Calu3 (cell line): ENCODE data around the gene SORCS3. TPM values are rescaled to one million over a fixed set of nuclear protein-coding genes. Genes with fewer than 3 reads are reported as not detected.

ENCODE experiments used
- BruUV-seq: library from RNA; stranded (reverse); fragments of 400-500 nt; replicated peaks from 2 replicates; lab custom pipeline; 2021; lab: Mats Ljungman, UMichigan
- CTCF ChIA-PET: fragments of 300-600 bp; sonication (Branson Sonifier 250); formaldehyde crosslinking; loops from one replicate; lab custom pipeline; 2022; ENCODE audit warnings: antibody characterized with exemption; lab: Charles Lee
- DNase-seq: peaks from one replicate; pipeline ENCODE4 v3.0.0; 2022
- H3K27ac Mint-ChIP-seq: one replicate; pipeline ENCODE4 v1.8.0; 2022; ENCODE audit warnings: mixed read lengths; ENCODE audit not compliant: unreplicated experiment
- H3K27me3 Mint-ChIP-seq: one replicate; pipeline ENCODE4 v1.8.0; 2022; ENCODE audit warnings: mixed read lengths; ENCODE audit not compliant: unreplicated experiment
- H3K36me3 Mint-ChIP-seq: one replicate; pipeline ENCODE4 v1.8.0; 2022; ENCODE audit warnings: mild to moderate bottlenecking, moderate library complexity, mixed read lengths; ENCODE audit not compliant: insufficient read depth, unreplicated experiment
- H3K4me1 Mint-ChIP-seq: one replicate; pipeline ENCODE4 v1.8.0; 2022; ENCODE audit warnings: mild to moderate bottlenecking, low read depth, mixed read lengths; ENCODE audit not compliant: unreplicated experiment
- H3K4me3 Mint-ChIP-seq: one replicate; pipeline ENCODE4 v1.8.0; 2022; ENCODE audit warnings: mild to moderate bottlenecking, low read depth, moderate library complexity, mixed read lengths; ENCODE audit not compliant: unreplicated experiment
- H3K9me3 Mint-ChIP-seq: one replicate; pipeline ENCODE4 v1.8.0; 2022; ENCODE audit warnings: low read depth, mixed read lengths; ENCODE audit not compliant: unreplicated experiment
- CTCF ChIP-seq: fragments of 200-600 bp; IDR thresholded peaks from one replicate; pipeline ENCODE4 v1.8.0; 2022; ENCODE audit warnings: antibody characterized with exemption; ENCODE audit not compliant: unreplicated experiment
- intact Hi-C: fragments of 100-400 bp; cut with micrococcal nuclease; formaldehyde crosslinking; loops from one replicate; pipeline ENCODE4 v1.10.0; 2022; ENCODE audit not compliant: unreplicated experiment
- total RNA-seq: library from RNA; stranded (reverse); gene quantifications from 2 replicates; pipeline ENCODE4 v1.2.3, GENCODE V29; 2022

The SORCS3 gene
- total RNA-seq, 1 experiment from 2014 or later: not detected

DNA sequence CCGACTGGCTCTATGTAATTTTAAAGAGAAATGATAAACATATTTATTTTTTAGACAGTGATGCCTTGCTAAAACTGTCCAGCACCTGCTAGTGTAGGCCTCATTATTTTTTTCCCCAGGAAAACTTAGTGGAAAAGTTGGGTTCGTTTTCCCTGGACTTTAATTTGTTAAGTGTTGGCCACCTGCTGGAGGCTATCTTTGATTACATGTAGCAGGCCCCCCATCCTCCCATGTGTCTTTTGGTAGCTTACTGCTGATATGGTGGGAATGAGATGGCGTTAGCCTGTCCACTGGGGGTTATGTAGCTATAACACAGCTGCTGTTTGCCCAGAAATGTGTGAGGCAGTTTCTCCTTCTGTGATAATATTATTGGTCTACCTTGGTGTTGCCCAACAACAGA lies 265.0 kb downstream of the SORCS3 start:
- intact Hi-C loops: no loop called here
- Mint-ChIP-seq H3K27ac (no peak overlapping the region), H3K27me3 (peaks cover 46% of the 10 kb centered on the region), H3K4me3 (no peak overlapping the region), H3K9me3 (no peaks in the 10 kb centered on the region), H3K36me3 (no peaks in the 10 kb centered on the region), H3K4me1 (no peaks in the 10 kb centered on the region)
- TF ChIP-seq CTCF: no peak
- CTCF ChIA-PET: no interaction called here
- BruUV-seq: no TSS peak
- DNase-seq: no peak

DNA sequence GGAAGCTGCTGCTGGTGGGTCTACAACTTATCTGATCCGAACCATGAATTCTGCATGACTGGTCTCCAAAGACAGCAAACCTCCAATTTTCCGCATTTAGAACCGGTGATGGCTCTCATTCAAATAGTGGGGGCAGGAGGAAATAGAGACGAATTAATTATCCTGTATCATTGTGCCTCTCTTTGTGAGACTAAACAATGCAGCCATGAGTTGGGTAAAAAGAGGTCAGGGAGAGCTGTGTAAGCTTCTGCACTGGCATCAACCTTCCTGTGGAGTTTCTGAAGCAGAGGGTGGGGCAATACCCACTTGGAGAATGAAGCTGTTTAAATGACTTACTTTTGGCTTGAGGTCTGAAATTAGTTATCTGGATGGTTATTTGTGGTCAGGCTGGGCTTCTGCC lies 266.4 kb downstream of the SORCS3 start:
- CTCF ChIA-PET: no interaction called here
- BruUV-seq: no TSS peak
- intact Hi-C loops: no loop called here
- Mint-ChIP-seq H3K9me3 (no peaks in the 10 kb centered on the region), H3K4me1 (no peaks in the 10 kb centered on the region), H3K36me3 (no peaks in the 10 kb centered on the region), H3K27me3 (peaks cover 53% of the 10 kb centered on the region), H3K27ac (no peak overlapping the region), H3K4me3 (no peak overlapping the region)
- DNase-seq: no peak
- TF ChIP-seq CTCF: no peak

DNA sequence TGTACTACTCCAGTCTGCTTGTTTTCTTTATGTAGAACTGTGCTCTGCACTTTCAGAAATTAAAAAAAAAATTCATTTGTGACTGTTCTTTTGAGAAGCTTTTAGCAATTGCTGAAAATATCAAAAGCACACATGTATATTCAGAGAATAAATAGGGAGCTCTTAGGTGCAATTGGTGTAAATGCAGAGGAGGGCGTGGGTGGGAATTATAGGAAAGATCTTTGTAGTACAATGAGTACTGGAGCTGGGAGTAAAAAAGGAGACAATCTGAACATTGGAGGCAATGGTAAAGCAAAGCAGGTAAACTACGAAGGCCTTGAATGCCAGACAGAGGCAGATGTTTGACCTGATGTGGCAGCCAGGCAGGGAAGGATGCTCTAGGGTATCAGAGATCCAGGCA lies 267.5 kb downstream of the SORCS3 start:
- CTCF ChIA-PET: no interaction called here
- intact Hi-C loops: no loop called here
- no TSS peak for BruUV-seq
- H3K9me3 Mint-ChIP-seq: no peaks in the 10 kb centered on the region
- H3K27me3 Mint-ChIP-seq: peaks cover 63% of the 10 kb centered on the region
- DNase-seq: no peak
- no peaks in the 10 kb centered on the region for H3K36me3 Mint-ChIP-seq
- H3K4me1 Mint-ChIP-seq: no peaks in the 10 kb centered on the region
- H3K4me3 Mint-ChIP-seq: no peak overlapping the region
- no peak for TF ChIP-seq CTCF
- no peak overlapping the region for H3K27ac Mint-ChIP-seq

- CTCF ChIA-PET: no interaction called here
- no peak for DNase-seq
- no peaks in the 10 kb centered on the region for H3K4me1 Mint-ChIP-seq
Measured at GRCh38 chr10:104910712-104911111, 269.6 kb downstream of the SORCS3 start.

More at GRCh38 chr10:104910712-104911111, 269.6 kb downstream of the SORCS3 start:
- Mint-ChIP-seq H3K27me3 (peaks cover 71% of the 10 kb centered on the region), H3K9me3 (no peaks in the 10 kb centered on the region), H3K36me3 (no peaks in the 10 kb centered on the region), H3K27ac (no peak overlapping the region), H3K4me3 (no peak overlapping the region)
- TF ChIP-seq CTCF: no peak
- intact Hi-C loops: no loop called here
- no TSS peak for BruUV-seq
